Inflammatory macrophage treated with lipopolysaccharide for 4 hours (primary cell): ENCODE measurements around the gene CNBP.
A peak's percentile ranks its signal among the peaks of the same experiment; 100 is the strongest.
"Not testable (repeated sequence)": the region's sequence is repeated elsewhere in the genome, so short reads cannot be mapped to it uniquely, and the experiment has no call there.

Experiments used
- DNase-seq: peaks from one replicate; pipeline ENCODE4 v3.0.0-alpha.2; 2020

CNBP gene

GRCh38 chr3:129183569-129184395 is at the start of gene CNBP:
Gene CNBP, minus strand, starts transcription at chr3:129183896. Its CDS starts 12,139 bp downstream, at chr3:129171757.
- DNase-seq: peak; percentile 98

GRCh38 chr3:129231331-129232119 is 47.8 kb upstream of the CNBP start:
- DNase-seq: peak; percentile 54

GRCh38 chr3:129230311-129231019 is 46.8 kb upstream of the CNBP start:
- peak; percentile 97 for DNase-seq

GRCh38 chr3:129228891-129229585 is 45.3 kb upstream of the CNBP start:
- DNase-seq: peak; percentile 38

- DNase-seq: peak; percentile 91
These were observed 42.7 kb upstream of the CNBP start for GRCh38 chr3:129226374-129226773.

- DNase-seq: peak; percentile 98
These were observed 41.3 kb upstream of the CNBP start for GRCh38 chr3:129224984-129225393.

- peak; percentile 60 for DNase-seq
These were observed 40.7 kb upstream of the CNBP start for GRCh38 chr3:129224387-129224786.

- no peak for DNase-seq
These were observed 35.0 kb upstream of the CNBP start for GRCh38 chr3:129218742-129219141.

- DNase-seq: no peak
These were observed 29.5 kb upstream of the CNBP start for GRCh38 chr3:129213238-129213637.

- DNase-seq: no peak
These were observed 28.1 kb upstream of the CNBP start for GRCh38 chr3:129211772-129212171.

GRCh38 chr3:129211345-129211744 is 27.6 kb upstream of the CNBP start:
- no peak for DNase-seq

- DNase-seq: no peak
These were observed 23.8 kb upstream of the CNBP start for GRCh38 chr3:129207479-129207878.

- no peak for DNase-seq
These were observed 21.6 kb upstream of the CNBP start for GRCh38 chr3:129205109-129205832.

GRCh38 chr3:129204473-129204872 is 20.8 kb upstream of the CNBP start:
- DNase-seq: no peak

- DNase-seq: no peak
These were observed 15.7 kb upstream of the CNBP start for GRCh38 chr3:129199366-129199765.

- peak; percentile 48 for DNase-seq
These were observed 13.6 kb upstream of the CNBP start for GRCh38 chr3:129197321-129197720.

- no peak for DNase-seq
These were observed 12.9 kb upstream of the CNBP start for GRCh38 chr3:129196601-129197000.

GRCh38 chr3:129195731-129196256 is 12.1 kb upstream of the CNBP start:
- DNase-seq: peak; percentile 86

GRCh38 chr3:129189793-129190192 is 6.1 kb upstream of the CNBP start:
- not testable (repeated sequence) for DNase-seq

- no peak for DNase-seq
These were observed 4.2 kb upstream of the CNBP start for GRCh38 chr3:129187857-129188256.

- DNase-seq: peak; percentile 68
These were observed 2.1 kb upstream of the CNBP start for GRCh38 chr3:129185783-129186182.
